Pericardium fibroblast (primary cell): ENCODE measurements around the gene TAT. TPM values are rescaled to one million over a fixed set of nuclear protein-coding genes. Genes with fewer than 3 reads are reported as not detected.

Experiments used
- total RNA-seq: library from RNA; depleted of rRNA; stranded (reverse); fragments of >200 nt; gene quantifications from 2 replicates; pipeline ENCODE4 v1.2.3, GENCODE V29; 2015

The TAT gene
- not detected in 2 replicates for total RNA-seq

GRCh38 chr16:71576971-71577370 lies at the start of gene TAT:
TSS of gene TAT (minus strand) at chr16:71577092. CDS start at chr16:71576415, 677 bp downstream.

GRCh38 chr16:71626018-71626857 lies 49.3 kb upstream of the TAT start, which contains the start of gene MARVELD3:
TSS of gene MARVELD3 (plus strand) at chr16:71626184. CDS start at chr16:71626230, 46 bp downstream.

GRCh38 chr16:71526111-71526631 lies 50.7 kb downstream of the TAT start, which contains the start of gene CHST4:
TSS of gene CHST4 (plus strand) at chr16:71526426. CDS start at chr16:71536678, 10,252 bp downstream.

Other genes with a start within 250 kb of the TAT start
- 4.7 TPM in 1 of 2 replicates, not detected in the other for gene CALB2, start 218.4 kb downstream of the TAT start, total RNA-seq
- not detected in 2 replicates for gene TLE7, start 135.0 kb downstream of the TAT start, total RNA-seq
- 5.5 and 6.4 TPM in 2 replicates for gene ZNF23, start 114.8 kb downstream of the TAT start, total RNA-seq
- gene ZNF19, start 87.8 kb downstream of the TAT start, total RNA-seq, result 1.1 and 1.5 TPM in 2 replicates
- gene CHST4, start 50.7 kb downstream of the TAT start, total RNA-seq, result not detected in 2 replicates
- gene MARVELD3, start 49.1 kb upstream of the TAT start, total RNA-seq, result 0.12 TPM in 1 of 2 replicates, not detected in the other
- 2.9 and 4.9 TPM in 2 replicates for gene PHLPP2, start 147.6 kb upstream of the TAT start, total RNA-seq
- 46.0 and 47.8 TPM in 2 replicates for gene AP1G1, start 231.7 kb upstream of the TAT start, total RNA-seq